Ramos (cell line): ENCODE data around the gene EIF3B.

Experiments
- in situ Hi-C: fragments of 300-500 bp; cut with MboI; formaldehyde crosslinking; loops from one replicate; pipeline ENCODE4 v1.14.3; 2022; ENCODE audit warnings: low sequenced_read_pairs; ENCODE audit not compliant: unreplicated experiment

The EIF3B gene

GRCh38 chr7:2417981-2418481 lies 63.4 kb downstream of the EIF3B start:
- in situ Hi-C loops = loop anchor here (25.0 kb wide), 1 partner anchor 1381 kb away; the partner anchor contains the start of gene GPR146

GRCh38 chr7:2420216-2420933 lies 65.7 kb downstream of the EIF3B start:
- in situ Hi-C loops = loop anchor here (25.0 kb wide), 1 partner anchor 1383 kb away; the partner anchor contains the start of gene GPR146

GRCh38 chr7:2421943-2422310 lies 67.3 kb downstream of the EIF3B start:
- in situ Hi-C loops = loop anchor here (25.0 kb wide), 1 partner anchor 1385 kb away; the partner anchor contains the start of gene GPR146

GRCh38 chr7:2425749-2426148 lies 71.1 kb downstream of the EIF3B start:
- in situ Hi-C loops = no loop called here
